IPS-NIHi11 (cell line): Measurements from ENCODE around the gene CARMIL1.
"Not testable (repeated sequence)": the region's sequence is repeated elsewhere in the genome, so short reads cannot be mapped to it uniquely, and the experiment has no call there.

ENCODE experiments used
- DNase-seq: peaks from one replicate; pipeline ENCODE4 v3.0.0; 2012; ENCODE audit warnings: mixed read lengths, low spot score

Gene CARMIL1

DNA sequence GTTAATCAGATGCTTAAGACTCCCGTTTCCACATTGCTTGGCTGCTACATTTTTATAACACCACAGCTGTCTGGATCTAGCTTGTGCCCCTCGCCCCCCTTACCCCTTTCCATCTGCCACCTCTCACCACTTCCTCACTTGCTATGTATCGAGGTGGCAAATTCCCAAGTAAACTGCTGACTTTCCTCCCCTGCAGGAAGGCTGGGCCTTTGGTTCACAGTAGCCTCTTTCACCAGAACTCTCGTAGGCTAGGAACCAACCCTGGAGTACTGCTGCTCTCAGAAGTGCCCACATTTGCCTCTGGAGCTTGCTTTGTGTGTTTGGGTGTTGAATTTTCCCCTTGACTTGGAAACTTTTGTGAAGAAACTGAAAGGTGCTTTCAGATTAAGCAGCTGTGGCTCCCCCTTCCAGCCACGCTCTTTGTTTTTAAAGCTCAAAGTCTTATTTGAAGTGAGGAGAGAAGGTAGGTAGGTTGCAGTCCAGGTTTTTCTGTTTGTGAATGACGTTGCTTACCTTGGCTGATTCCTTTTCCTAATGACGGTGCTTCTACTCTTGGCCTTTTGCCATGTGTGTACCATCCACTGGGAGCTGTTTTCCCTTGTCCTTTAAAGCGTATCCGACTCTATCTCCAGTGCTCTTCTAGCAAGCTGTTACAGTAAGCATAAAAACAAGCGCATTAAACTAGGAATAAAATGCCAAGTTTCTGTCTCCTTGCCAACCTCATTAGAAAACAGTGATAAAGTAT is 90.4 kb downstream of the CARMIL1 start:
- DNase-seq = no peak

DNA sequence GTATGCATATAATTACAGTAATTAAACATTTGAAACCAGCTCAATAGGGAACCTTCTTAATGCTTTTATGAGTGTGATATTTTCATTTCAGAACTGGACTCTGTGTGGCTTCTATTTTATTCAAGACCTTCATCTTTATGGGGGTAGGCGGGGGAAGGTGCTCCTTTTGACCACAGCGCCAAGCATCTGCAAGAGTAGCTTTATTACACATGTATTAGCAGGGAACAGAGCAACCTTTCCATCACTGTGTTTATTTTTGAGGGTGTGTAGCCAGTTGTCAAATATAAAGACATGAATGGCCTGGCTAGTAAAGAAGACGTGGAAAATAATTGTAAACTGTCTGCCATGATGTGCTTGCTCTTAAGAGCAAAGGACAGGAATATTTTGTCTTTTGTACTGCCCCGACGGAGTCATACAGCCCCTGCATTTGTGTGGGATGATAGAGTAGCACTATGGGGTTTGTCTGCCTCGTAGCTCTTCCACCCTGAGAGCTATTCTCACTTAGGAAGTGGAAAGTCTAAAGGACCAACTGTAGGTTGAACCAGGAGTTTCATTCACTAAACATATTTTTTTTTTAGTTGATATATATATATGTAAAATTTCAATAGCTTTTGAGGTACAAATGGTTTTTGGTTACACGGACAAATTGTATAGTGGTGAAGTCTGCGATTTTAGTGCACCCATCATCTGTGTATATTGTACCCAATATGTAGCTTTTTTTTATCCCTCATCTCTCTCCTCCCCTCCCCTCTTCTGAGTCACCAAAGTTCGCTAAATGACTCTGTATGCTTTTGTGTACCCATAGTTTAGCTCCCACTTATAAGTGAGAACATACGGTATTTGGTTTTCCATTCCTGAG is 91.2 kb downstream of the CARMIL1 start:
- no peak for DNase-seq

DNA sequence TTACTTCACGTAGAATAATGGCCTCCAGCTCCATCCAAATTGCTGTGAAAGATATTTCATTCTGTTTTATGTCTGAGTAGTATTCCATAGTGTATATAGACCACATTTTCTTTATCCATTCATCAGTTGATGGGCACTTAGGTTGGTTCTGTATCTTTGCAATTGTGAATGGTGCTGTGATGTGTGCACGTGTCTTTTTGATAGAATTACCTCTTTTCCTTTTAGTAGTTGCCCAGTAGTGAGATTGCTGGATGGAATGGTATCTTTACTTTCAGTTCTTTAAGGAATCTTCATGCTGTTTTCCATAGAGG is 91.8 kb downstream of the CARMIL1 start:
- DNase-seq = no peak

DNA sequence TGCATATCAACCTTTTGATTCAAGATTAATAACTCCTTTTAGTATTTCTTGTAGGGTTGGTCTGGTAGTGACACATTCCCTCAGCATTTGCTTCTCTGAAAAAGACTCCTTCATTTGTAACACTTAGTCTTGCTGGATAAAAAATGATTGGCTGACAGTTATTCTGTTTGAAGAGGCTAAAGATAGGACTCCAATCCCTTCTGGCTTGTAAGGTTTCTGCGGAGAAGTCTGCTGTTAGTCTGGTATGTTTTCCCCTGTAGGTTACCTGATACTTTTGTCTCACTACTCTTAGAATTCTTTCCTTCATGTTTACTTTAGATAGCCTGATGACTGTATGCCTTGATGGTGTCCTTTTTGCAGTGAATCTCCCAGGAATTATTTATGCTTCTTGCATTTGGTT is 96.0 kb downstream of the CARMIL1 start:
- DNase-seq = no peak

DNA sequence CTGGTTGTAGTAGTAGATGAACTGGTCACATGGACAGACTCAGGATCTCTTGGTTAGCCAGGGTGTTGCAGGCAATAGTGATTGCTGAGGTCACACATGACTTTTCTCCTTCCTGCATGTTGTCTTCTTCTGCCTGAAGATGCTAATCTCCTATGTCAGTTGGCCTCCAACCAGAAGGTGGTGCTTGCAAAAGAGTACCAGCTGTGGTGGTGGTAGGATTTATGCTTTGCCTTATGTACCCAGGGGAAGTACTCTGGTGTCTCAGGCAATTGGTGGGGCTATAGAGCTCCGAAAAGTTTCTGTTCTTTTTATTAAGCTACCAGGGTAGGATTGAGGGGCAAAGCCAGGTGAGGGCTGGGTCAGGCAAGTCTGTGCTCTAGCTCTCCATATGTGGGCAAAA is 98.5 kb downstream of the CARMIL1 start:
- no peak for DNase-seq

DNA sequence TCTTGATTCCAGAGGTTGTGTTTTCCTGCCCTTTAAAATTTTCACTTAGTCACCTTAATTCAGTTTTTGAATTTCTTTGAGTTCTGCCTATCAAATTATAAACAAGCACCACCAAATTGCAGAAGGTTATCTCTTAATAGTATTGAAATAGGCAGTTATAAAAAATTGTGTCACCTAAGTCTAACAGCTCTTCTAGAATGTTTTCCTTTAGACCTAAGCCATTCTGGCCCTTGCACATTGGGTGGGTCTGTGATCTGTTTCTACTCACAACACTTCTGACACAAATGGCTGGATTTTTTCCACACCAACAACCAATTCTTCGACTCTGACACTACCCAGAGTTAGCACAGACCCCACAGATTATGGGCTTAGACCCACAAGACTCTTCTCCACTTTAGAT is 101.9 kb downstream of the CARMIL1 start:
- DNase-seq = no peak

DNA sequence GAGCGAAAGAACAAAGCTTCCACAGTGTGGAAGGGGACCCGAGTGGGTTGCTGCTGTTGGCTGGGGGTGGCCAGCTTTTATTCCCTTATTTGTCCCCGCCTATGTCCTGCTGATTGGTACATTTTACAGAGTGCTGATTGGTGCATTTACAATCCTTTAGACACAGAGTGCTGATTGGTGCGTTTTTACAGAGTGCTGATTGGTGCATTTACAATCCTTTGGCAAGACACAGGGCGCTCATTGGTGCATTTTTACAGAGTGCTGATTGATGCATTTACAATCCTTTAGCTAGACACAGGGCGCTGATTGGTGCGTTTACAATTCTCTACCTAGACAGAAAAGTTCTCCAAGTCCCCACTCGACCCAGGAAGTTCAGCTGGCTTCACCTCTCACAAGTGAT is 103.3 kb downstream of the CARMIL1 start:
- not testable (repeated sequence) for DNase-seq

DNA sequence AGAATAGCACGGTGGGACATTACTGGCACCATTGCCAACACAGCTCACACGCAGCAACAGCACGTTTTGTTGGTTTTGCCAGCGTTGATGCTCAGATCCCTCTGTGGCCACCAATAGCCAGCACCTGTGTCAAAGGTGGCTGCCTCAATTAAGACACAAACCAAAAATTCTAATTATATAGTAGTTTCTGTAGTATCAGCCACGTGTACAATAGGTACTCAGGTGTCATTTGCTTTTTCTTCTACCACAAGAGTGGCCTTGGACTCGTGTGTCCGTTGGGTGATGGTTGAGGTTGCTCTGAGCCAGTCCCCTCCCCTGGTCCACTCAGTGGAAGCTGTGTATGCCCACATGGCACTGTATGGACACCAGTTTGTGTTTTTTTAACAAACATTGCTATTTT is 105.1 kb downstream of the CARMIL1 start:
- DNase-seq = no peak

DNA sequence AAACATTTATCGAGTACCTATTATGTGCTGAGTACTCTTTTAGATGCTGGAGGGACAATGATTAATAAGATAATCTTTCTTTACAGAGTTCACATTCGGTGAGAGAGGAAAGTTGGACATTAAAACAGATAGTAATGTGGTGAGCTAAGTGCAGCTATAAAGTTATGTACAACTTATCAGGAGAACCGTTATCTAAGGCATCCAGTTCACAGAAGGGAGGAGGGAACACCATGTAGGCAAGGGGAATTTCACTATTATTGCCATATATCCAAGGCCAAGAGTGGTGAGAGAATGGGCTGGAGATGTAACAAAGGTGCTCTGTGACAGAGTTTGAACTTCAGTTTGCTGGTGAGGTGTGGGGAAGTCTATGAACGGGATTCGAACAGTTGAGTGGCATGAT is 105.8 kb downstream of the CARMIL1 start:
- no peak for DNase-seq

DNA sequence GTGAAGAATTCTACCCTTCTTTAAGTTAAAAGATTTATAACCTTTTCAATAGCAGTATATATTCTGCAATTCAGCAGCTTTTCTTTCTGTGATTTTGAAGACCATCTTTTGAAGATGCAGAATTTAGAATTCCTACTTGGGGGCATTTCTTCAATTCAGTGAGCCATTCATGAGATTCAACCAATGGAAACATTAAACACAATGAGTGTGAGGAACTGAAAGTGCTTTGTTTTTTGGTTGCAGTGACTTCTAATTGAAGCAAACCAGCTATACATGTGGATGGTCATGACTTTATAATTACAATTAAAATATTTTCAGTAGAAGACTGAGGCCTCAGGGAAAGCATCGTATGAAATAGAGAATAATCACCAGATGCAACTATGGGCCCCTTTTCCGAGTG is 108.3 kb downstream of the CARMIL1 start:
- no peak for DNase-seq

DNA sequence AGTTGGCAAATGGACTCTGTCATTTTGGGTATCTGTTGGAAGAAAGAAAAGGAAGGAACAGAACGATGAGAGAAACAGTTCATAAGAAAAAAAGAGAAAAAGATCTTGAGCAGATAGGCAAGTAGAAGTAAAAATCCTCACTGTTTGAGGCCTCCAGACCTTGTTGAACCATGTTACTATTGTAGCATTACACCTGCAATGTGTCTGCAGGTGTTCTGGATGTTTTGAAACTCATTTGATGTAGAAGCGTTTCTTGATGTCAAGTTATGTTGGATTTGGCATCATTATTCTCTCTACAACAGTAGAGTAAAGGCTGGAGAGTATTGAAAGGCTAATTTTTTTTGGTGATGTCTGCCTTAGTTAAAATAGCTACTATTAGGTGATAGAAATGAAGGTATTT is 108.7 kb downstream of the CARMIL1 start:
- no peak for DNase-seq

DNA sequence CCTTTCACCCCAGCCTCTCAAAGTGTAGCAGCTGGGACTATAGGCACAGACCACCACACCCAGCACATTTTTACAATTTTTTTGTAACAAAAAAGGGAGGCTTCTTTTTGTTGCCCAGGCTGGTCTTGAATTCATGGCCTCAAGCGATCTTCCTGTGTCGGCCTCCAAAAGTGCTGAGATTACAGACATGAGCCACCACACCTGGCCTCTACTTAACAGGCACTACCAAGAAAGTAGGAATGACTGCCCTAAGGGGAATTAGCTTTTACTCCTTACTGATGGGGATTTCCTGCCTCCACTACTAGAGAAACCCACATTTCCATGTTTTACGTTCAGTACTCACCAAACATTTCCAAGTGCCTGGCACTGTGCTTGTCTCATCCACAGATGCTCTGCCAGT is 109.6 kb downstream of the CARMIL1 start:
- no peak for DNase-seq

DNA sequence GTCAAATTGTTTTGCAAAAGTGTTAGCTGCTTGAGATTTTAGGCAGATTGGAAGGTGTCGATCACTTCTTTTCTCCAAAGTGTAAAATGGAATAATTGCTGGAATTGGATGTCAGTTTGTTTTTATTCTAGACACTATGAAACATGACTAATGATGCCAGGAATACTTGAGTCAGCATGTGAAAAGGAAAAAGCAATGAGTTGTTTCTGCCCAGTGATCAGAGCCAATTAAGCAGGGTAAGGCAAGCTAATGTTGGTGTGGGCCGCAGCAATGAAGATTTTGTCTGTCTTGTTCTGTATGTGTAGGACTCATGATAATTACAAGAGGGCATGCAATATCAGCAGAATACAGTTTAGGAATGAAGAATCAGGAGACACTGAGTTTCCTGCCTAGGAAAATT is 110.3 kb downstream of the CARMIL1 start:
- DNase-seq = no peak

DNA sequence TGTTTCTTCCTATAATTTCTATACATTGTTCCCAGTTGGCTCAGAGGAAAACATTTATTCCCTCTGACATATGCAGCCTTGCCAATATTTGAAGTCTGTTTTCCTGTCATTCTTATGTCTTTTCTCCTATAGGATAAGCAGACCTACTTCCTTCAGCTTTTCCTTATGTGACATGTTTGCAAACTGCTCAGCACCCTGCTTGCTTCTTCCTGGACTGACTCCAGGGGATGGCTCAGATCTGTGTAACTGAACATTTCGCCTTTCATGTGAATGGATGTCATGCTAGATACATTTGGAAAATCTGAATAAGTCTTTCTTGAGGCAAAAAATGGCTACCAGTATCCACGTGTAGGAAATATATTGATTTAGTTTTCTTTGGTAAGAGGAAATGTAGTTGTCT is 113.2 kb downstream of the CARMIL1 start:
- DNase-seq = no peak

DNA sequence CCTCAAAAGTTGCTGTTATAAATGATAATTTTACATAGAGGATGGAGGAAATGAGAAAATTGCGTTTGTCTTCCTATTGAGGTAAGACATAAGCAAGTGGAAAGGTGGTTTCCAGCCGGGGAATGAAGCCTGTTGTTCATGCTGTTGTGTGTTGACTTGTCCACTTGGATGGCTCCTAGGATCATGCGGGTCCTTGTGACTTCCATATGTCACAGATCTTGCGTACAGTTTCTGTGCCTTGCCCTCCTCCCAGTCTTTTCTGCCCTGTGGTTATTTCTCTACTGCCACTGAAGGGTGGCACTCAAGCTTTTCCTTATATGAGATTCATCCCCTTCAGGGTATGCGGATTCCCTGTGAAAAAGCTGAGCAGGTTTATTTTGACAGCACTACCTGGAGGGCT is 116.6 kb downstream of the CARMIL1 start:
- DNase-seq = no peak

DNA sequence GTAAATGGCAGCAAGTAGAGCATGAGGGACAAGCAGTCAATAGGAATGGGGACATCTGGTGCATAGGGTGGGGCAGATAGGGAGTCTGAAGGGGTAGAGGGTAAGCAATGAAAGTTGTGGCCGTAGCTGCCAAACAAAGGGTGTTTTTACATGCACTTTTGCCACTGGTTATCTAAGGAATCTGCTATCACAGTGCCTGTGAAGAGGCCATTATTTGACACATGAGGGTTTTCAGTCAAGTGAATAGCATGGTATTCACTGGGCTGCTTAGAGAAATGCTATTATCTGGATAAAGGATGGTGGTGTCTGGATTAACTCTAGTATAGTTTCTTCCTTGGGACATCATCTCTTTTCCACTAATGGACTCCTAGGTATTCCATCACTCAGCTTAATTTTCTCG is 118.2 kb downstream of the CARMIL1 start:
- DNase-seq = no peak

DNA sequence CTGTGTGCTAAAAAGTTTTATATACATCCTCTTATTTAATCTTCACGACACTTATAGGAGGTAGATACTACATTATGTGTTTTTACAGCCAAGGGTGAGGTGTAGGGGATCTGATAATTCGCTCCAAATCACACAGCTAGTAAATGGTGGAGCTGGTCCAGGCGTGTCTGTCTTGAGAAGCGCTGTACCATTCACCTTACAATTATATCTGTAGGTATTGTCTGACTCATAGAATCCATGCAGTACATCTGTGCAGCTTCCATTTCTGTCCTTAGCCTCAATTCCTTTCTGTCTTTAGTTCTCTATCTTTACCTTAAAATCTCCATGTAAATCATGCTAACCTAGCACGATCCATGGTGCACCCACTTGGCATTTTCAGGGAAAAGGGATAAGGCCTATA is 120.7 kb downstream of the CARMIL1 start:
- DNase-seq = no peak

DNA sequence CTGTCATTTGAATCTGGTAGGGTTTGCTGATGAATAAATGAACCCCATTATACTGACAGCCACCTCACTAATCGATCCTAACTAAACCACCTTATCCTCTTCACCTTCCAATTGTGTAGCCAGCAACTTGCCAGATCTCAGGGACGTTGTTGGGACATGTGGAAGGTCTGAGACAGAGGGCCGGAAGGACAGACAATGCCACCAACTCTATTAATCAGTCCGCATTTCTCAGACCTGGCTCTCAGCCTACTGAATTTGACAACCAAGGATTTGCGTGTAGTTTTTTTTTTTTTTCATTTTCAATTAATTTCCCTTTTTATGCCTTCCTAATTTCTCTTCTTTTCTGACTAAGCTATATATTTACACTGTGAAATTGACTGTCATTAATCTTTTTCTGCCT is 122.5 kb downstream of the CARMIL1 start:
- no peak for DNase-seq

DNA sequence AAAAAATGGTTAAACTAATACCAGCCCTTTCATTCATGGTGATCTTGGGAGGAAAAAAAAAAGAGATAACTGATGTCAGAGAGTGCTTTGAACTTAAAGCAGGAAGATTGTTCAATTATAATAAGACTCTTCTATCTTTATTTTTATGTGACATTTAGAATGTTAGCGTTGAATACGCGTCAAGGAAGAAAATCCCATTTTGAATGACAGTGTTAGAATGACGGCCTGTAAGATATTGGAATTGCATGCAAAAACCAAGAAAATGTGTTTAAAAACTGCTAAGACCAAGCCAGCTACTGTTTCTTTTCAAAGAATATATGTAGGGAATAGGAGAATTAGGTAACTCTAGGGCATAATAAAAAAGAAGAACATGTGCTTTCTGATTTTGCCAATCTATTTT is 123.0 kb downstream of the CARMIL1 start:
- DNase-seq = no peak

DNA sequence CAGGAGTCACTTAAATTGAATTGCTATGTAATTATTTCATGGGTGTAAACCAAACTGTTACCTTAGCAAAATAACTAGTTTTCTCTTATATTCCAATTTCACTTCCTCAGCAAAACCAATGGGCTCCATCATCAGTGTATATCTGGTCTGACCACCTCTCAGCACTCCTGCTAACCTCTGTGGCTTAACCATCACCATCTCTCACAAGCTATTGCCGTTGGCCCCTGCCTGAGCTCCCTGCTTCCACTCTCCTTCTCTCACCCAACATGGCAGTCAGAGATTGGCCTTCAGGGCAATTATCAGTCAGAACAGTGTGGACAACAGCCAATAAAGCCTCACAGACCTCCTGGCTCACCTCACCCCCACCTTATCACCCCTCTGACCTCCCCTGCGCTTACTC is 124.0 kb downstream of the CARMIL1 start:
- DNase-seq = no peak

DNA sequence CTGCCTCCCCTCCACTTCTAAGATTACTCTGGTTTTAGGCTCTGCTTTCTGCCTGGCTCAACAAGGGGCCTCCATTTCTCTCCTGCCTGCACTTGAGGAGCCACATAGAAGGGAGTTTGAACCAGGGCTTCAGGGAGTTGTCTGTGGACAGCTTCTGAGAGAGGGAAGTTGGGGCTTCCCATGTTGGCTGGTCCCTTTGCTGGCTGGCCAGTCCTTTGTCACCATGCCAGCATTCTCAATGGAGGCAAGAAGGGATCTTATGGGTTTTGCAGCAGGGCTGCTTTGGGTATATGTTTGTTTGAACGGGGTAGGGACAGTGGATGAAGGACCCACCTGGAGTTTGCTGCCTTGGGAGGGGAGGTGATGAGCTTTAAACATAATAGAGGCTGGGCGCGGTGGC is 124.9 kb downstream of the CARMIL1 start:
- no peak for DNase-seq

DNA sequence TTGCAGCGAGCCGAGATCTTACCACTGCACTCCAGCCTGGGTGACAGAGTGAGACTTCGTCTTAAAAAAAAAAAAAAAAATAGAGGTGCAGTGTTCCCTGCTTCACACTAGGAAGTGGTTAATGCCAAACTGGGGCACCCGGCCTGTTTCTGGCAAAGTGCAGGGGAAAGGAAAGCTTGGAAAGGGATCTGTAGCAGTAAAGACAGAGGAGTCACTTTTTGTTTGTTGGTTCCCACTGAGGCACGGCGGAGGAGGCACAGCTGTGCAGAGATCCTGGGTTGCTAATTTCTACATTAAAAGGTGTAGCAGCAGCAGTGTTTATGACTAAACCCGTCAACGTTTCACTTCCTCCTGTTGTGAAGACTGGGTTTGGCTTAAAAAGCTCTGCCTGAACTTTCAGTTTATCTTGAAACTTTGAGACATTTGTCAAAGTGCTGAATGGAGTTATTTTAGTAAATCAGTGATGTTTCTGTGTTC is 125.6 kb downstream of the CARMIL1 start:
- no peak for DNase-seq

DNA sequence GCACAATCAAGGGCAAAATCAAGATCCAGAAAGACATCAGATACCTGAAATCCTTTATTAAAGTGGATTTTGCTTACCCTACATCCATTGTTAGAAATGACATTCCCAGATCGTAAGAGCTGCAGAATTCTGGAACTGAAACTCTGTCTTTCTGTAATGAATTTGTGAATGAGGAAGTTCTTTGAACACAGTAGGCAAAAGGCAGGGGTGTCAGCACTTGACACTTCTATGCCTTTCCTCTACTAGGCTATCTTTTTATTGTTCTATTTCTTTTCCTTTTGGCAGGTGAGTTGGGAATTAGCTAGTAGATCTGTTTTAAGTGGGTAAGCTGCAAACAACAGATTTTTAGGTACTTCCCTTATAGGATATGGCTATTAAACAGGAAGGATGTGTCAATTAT is 126.3 kb downstream of the CARMIL1 start:
- no peak for DNase-seq

DNA sequence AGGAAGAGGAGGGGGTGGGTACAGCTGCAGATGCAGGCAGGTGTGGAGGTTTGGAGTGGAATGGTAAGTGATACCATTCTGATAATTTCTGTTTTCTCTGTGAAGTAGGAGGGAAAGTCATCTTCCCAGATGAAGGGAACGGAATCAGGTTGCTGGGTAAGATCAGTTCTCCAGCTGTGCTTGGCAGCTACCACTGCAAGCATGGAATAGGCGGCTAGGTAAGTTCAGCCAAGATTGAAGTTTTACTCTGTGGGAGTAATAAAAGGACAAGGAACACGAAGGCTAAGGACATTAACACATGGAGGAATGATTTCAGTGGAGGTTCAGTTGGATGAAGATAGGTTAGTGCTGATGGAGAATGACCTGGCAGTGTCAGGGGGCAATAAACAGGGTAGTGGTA is 128.3 kb downstream of the CARMIL1 start:
- no peak for DNase-seq
